ENCODE measurements around the gene DSC3. TPM values are rescaled to one million over a fixed set of nuclear protein-coding genes. Genes with fewer than 3 reads are reported as not detected.
A peak's percentile ranks its signal among the peaks of the same experiment; 100 is the strongest.
"Not testable (repeated sequence)": the region's sequence is repeated elsewhere in the genome, so short reads cannot be mapped to it uniquely, and the experiment has no call there.

Gene DSC3
- polyA plus RNA-seq, 4 donors, result under 0.01 to 1.2 (median 0.27) TPM

GRCh38 chr18:30982285-30982992 is 60.1 kb downstream of the DSC3 start:
- Histone ChIP-seq H3K9me3 (ENCODE audit: control insufficient read depth in 2 of 2, insufficient read depth in 1 of 2, low read depth in 1 of 2, low read length in 1 of 2) (no peaks in the 10 kb centered on the region), H3K36me3 (ENCODE audit: control insufficient read depth in 3 of 3, insufficient read depth in 2 of 3, low read depth in 1 of 3, low read length in 3 of 3) (no peaks in the 10 kb centered on the region), H3K4me3 (ENCODE audit: low read depth in 1 of 3, low read length in 3 of 3) (no peak overlapping the region), H3K27ac (ENCODE audit: low read depth in 1 of 3, low read length in 2 of 3) (no peak overlapping the region), H3K4me1 (ENCODE audit: control insufficient read depth in 3 of 3, insufficient read depth in 2 of 3, low read depth in 1 of 3, low read length in 2 of 3) (peaks cover 0 to 2% (median 2%) of the 10 kb centered on the region in 3 donors), H3K27me3 (ENCODE audit: control insufficient read depth in 3 of 3, insufficient read depth in 3 of 3, low read length in 3 of 3) (peaks cover 0 to 1% (median 0%) of the 10 kb centered on the region in 3 donors)
- 54 to 75% (median 67%) methylated on average over 11 of the region's 11 CpGs for WGBS, 3 donors
- DNase-seq (peak in 1 of 2 donors; percentile 37), FAIRE-seq (no peak)

- not testable (repeated sequence) for DNase-seq; H3K9me3 ChIP-seq (ENCODE audit: control insufficient read depth in 2 of 2, insufficient read depth in 1 of 2, low read depth in 1 of 2, low read length in 1 of 2); H3K4me3 ChIP-seq (ENCODE audit: low read depth in 1 of 3, low read length in 3 of 3); H3K4me1 ChIP-seq (ENCODE audit: control insufficient read depth in 3 of 3, insufficient read depth in 2 of 3, low read depth in 1 of 3, low read length in 2 of 3); FAIRE-seq; H3K27me3 ChIP-seq (ENCODE audit: control insufficient read depth in 3 of 3, insufficient read depth in 3 of 3, low read length in 3 of 3); H3K36me3 ChIP-seq (ENCODE audit: control insufficient read depth in 3 of 3, insufficient read depth in 2 of 3, low read depth in 1 of 3, low read length in 3 of 3); H3K27ac ChIP-seq (ENCODE audit: low read depth in 1 of 3, low read length in 2 of 3)
- WGBS, 3 donors, result 76 to 86% (median 81%) methylated on average over 4 of the region's 4 CpGs
These were observed 64.5 kb downstream of the DSC3 start for GRCh38 chr18:30978091-30978490.

DNA sequence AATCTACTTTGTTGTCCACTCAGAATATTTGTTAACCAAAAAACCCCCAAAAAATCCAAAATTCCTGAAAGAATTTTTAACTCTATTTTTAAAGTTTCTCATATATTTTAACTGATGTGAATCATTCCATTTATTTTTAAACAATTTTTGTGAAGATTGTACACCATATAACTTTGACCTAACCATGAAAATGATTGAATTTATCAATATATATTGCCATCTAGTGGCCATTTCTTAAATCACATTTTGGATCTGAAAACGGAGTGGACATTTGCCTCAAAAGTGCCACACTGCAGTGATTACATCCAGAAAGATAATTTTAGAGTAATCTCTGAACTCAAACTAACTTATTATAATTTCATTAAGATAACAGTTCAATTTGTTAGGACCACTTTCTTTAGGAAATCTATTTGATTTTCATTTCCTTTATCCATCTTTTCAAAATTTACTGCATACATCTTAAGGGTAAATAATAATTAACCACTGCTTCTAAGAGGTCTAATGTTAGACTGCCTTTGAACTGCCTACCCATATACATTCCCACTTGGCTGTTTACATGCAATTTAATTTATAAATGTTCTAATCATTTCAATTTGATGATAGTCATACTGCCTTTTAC is 71.1 kb downstream of the DSC3 start:
- Histone ChIP-seq H3K4me3 (ENCODE audit: low read depth in 1 of 3, low read length in 3 of 3) (no peak overlapping the region), H3K27ac (ENCODE audit: low read depth in 1 of 3, low read length in 2 of 3) (no peak overlapping the region), H3K9me3 (ENCODE audit: control insufficient read depth in 2 of 2, insufficient read depth in 1 of 2, low read depth in 1 of 2, low read length in 1 of 2) (no peaks in the 10 kb centered on the region), H3K4me1 (ENCODE audit: control insufficient read depth in 3 of 3, insufficient read depth in 2 of 3, low read depth in 1 of 3, low read length in 2 of 3) (no peaks in the 10 kb centered on the region), H3K36me3 (ENCODE audit: control insufficient read depth in 3 of 3, insufficient read depth in 2 of 3, low read depth in 1 of 3, low read length in 3 of 3) (no peaks in the 10 kb centered on the region), H3K27me3 (ENCODE audit: control insufficient read depth in 3 of 3, insufficient read depth in 3 of 3, low read length in 3 of 3) (no peaks in the 10 kb centered on the region)
- 0 to 2% (median 2%) methylated on average over 1 of the region's 1 CpG for WGBS, 3 donors
- peak; percentile 41 to 48 for DNase-seq
- FAIRE-seq, result peak; percentile 87

- DNase-seq (peak; percentile 65), FAIRE-seq (no peak)
These were observed 72.2 kb downstream of the DSC3 start for GRCh38 chr18:30970196-30970816.

DNA sequence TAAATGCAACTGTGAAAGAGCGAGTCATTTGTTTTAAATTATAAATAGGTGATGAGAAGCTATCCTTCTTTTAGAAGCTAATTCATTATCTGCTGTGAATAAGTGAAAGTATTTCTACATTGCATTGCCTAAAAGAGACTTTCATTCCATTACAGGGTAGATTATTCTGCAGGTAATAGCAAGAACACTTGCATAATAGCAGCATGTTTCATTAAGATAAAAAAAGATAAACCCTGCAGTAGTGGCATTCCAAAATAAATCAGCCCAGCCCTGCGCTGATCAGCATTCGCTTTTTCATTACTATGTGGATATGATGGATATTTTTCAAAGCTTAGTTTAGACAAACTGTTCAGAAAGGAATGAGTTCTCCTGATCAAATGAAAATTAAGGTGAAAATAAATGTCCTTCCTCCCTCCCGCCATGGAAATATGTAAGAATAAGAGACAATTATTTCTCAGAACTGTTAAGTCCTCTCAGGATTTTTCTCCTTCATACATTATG is 72.8 kb downstream of the DSC3 start:
- no peak overlapping the region for H3K4me3 ChIP-seq (ENCODE audit: low read depth in 1 of 3, low read length in 3 of 3)
- peaks cover 0 to 3% (median 0%) of the 10 kb centered on the region in 3 donors for H3K27me3 ChIP-seq (ENCODE audit: control insufficient read depth in 3 of 3, insufficient read depth in 3 of 3, low read length in 3 of 3)
- H3K4me1 ChIP-seq (ENCODE audit: control insufficient read depth in 3 of 3, insufficient read depth in 2 of 3, low read depth in 1 of 3, low read length in 2 of 3), result no peaks in the 10 kb centered on the region
- H3K9me3 ChIP-seq (ENCODE audit: control insufficient read depth in 2 of 2, insufficient read depth in 1 of 2, low read depth in 1 of 2, low read length in 1 of 2), result no peaks in the 10 kb centered on the region
- no peak for FAIRE-seq
- no peaks in the 10 kb centered on the region for H3K36me3 ChIP-seq (ENCODE audit: control insufficient read depth in 3 of 3, insufficient read depth in 2 of 3, low read depth in 1 of 3, low read length in 3 of 3)
- H3K27ac ChIP-seq (ENCODE audit: low read depth in 1 of 3, low read length in 2 of 3), result no peak overlapping the region
- WGBS, 3 donors, result 77 to 89% (median 81%) methylated on average over 4 of the region's 4 CpGs
- DNase-seq, result no peak

More at GRCh38 chr18:30970196-30970816, 72.2 kb downstream of the DSC3 start:
- Histone ChIP-seq H3K27me3 (ENCODE audit: control insufficient read depth in 3 of 3, insufficient read depth in 3 of 3, low read length in 3 of 3) (peaks cover 0 to 1% (median 0%) of the 10 kb centered on the region in 3 donors), H3K4me3 (ENCODE audit: low read depth in 1 of 3, low read length in 3 of 3) (no peak overlapping the region), H3K36me3 (ENCODE audit: control insufficient read depth in 3 of 3, insufficient read depth in 2 of 3, low read depth in 1 of 3, low read length in 3 of 3) (no peaks in the 10 kb centered on the region), H3K4me1 (ENCODE audit: control insufficient read depth in 3 of 3, insufficient read depth in 2 of 3, low read depth in 1 of 3, low read length in 2 of 3) (no peaks in the 10 kb centered on the region), H3K9me3 (ENCODE audit: control insufficient read depth in 2 of 2, insufficient read depth in 1 of 2, low read depth in 1 of 2, low read length in 1 of 2) (no peaks in the 10 kb centered on the region), H3K27ac (ENCODE audit: low read depth in 1 of 3, low read length in 2 of 3) (no peak overlapping the region)
- WGBS, 3 donors, result 14 to 45% (median 23%) methylated on average over 7 of the region's 7 CpGs

DNA sequence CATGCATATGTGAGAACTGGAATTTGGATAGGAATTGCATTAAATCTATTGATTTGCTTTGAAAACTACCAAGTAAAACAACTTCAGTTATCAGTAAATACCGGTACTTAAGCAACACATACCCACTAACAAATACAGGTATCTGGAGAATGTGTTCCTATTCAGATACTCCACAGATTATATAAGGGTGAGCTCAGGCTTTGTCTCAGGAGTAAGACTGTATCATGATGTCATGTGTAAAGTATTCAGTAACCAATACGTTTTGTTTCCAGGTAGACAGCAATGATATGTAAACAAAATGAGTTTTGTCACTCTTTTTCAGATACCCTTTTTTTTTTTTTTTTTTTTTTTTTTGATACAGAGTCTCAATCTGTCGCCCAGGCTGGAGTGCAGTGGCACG is 74.8 kb downstream of the DSC3 start:
- DNase-seq, result no peak
- 70 to 83% (median 71%) methylated on average over 4 of the region's 4 CpGs for WGBS, 3 donors

DNA sequence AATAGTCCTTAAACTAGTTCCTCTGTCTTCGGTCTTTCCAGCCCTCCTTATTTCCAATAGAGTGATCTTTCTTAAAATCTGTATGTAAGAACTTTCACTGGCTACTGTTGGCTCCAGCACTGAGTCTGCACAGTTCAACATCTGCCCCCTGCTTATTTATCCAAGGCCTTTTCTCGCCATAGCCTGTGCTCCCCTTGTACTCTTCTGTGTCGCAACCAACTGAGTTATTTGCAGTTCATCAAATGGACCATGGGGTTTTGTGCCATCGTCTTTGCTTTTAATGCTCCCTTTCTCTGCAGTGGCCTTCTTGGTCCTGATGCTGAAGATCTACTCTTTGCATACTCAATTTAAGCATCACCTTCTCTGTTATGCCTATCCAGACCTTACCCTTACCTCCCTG is 77.3 kb downstream of the DSC3 start:
- Histone ChIP-seq H3K36me3 (ENCODE audit: control insufficient read depth in 3 of 3, insufficient read depth in 2 of 3, low read depth in 1 of 3, low read length in 3 of 3) (no peaks in the 10 kb centered on the region), H3K27me3 (ENCODE audit: control insufficient read depth in 3 of 3, insufficient read depth in 3 of 3, low read length in 3 of 3) (peaks cover 0 to 3% (median 0%) of the 10 kb centered on the region in 3 donors), H3K9me3 (ENCODE audit: control insufficient read depth in 2 of 2, insufficient read depth in 1 of 2, low read depth in 1 of 2, low read length in 1 of 2) (peaks cover 0 to 4% of the 10 kb centered on the region in 2 donors), H3K4me3 (ENCODE audit: low read depth in 1 of 3, low read length in 3 of 3) (no peak overlapping the region), H3K27ac (ENCODE audit: low read depth in 1 of 3, low read length in 2 of 3) (no peak overlapping the region), H3K4me1 (ENCODE audit: control insufficient read depth in 3 of 3, insufficient read depth in 2 of 3, low read depth in 1 of 3, low read length in 2 of 3) (no peaks in the 10 kb centered on the region)
- DNase-seq, result no peak
- no peak for FAIRE-seq
- WGBS, 3 donors, result 81 to 90% (median 88%) methylated on average over 4 of the region's 4 CpGs

More for the DNA sequence above, 74.8 kb downstream of the DSC3 start:
- no peak for FAIRE-seq
- Histone ChIP-seq H3K4me1 (ENCODE audit: control insufficient read depth in 3 of 3, insufficient read depth in 2 of 3, low read depth in 1 of 3, low read length in 2 of 3) (no peaks in the 10 kb centered on the region), H3K27me3 (ENCODE audit: control insufficient read depth in 3 of 3, insufficient read depth in 3 of 3, low read length in 3 of 3) (peaks cover 0 to 3% (median 0%) of the 10 kb centered on the region in 3 donors), H3K4me3 (ENCODE audit: low read depth in 1 of 3, low read length in 3 of 3) (no peak overlapping the region), H3K27ac (ENCODE audit: low read depth in 1 of 3, low read length in 2 of 3) (no peak overlapping the region), H3K36me3 (ENCODE audit: control insufficient read depth in 3 of 3, insufficient read depth in 2 of 3, low read depth in 1 of 3, low read length in 3 of 3) (no peaks in the 10 kb centered on the region), H3K9me3 (ENCODE audit: control insufficient read depth in 2 of 2, insufficient read depth in 1 of 2, low read depth in 1 of 2, low read length in 1 of 2) (no peaks in the 10 kb centered on the region)

DNA sequence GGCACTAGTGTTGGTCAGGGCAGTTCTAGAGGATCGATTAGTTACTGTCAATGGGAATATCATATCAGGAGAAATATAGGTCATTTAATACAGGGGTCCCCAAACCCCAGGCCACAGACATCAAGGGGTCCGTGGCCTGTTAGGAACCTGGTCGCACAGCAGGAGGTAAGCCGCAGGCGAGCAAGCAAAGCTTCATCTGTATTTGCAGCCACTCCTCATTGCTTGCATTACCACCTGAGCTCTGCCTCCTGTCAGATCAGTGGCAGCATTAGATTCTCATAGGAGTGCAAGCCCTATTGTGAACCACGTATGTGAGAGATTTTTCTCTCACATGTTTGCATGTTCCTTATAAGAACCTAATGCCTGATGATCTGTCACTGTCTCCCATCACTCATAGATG is 81.9 kb downstream of the DSC3 start:
- H3K36me3 ChIP-seq (ENCODE audit: control insufficient read depth in 3 of 3, insufficient read depth in 2 of 3, low read depth in 1 of 3, low read length in 3 of 3), result no peaks in the 10 kb centered on the region
- no peaks in the 10 kb centered on the region for H3K4me1 ChIP-seq (ENCODE audit: control insufficient read depth in 3 of 3, insufficient read depth in 2 of 3, low read depth in 1 of 3, low read length in 2 of 3)
- 90 to 94% (median 92%) methylated on average over 6 of the region's 6 CpGs for WGBS, 3 donors
- H3K27me3 ChIP-seq (ENCODE audit: control insufficient read depth in 3 of 3, insufficient read depth in 3 of 3, low read length in 3 of 3), result peaks cover 0 to 3% (median 0%) of the 10 kb centered on the region in 3 donors
- DNase-seq, result no peak
- FAIRE-seq, result no peak
- H3K4me3 ChIP-seq (ENCODE audit: low read depth in 1 of 3, low read length in 3 of 3), result no peak overlapping the region
- peaks cover 0 to 4% of the 10 kb centered on the region in 2 donors for H3K9me3 ChIP-seq (ENCODE audit: control insufficient read depth in 2 of 2, insufficient read depth in 1 of 2, low read depth in 1 of 2, low read length in 1 of 2)
- no peak overlapping the region for H3K27ac ChIP-seq (ENCODE audit: low read depth in 1 of 3, low read length in 2 of 3)

Measured in small intestine (tissue), 7 donors.